ENCODE results near the gene SLC12A2. TPM values are rescaled to one million over a fixed set of nuclear protein-coding genes. Genes with fewer than 3 reads are reported as not detected.

The SLC12A2 gene
- total and polyA plus RNA-seq, 9 of the 15 experiments (the other 6 are each of a cell fraction or from before 2014, with no cell fraction given) = 5.1 to 20.3 (median 12.6) TPM

GRCh38 chr5:128196791-128197190, 113.2 kb downstream of the SLC12A2 start (continued):
- TF ChIP-seq ZBTB12 (CRISPR knock-in tag; IDR thresholded peaks at IDR 0.05) (no peak), SMARCE1 (IDR thresholded peaks at IDR 0.05) (0 out of 2 replicates have a peak, but pooled peaks have one; percentile 24), ZBTB33 (CRISPR knock-in tag; IDR thresholded peaks at IDR 0.05) (no peak), MYBL2 (IDR thresholded peaks at IDR 0.05; ENCODE audit: low read depth) (no peak), MYBL2 (CRISPR knock-in tag; IDR thresholded peaks at IDR 0.05; ENCODE audit: borderline replicate concordance) (no peak), HMG20A (CRISPR knock-in tag; conservative IDR thresholded peaks at IDR 0.05) (no peak), ZEB2 (IDR thresholded peaks at IDR 0.05) (no peak), KLF16 (IDR thresholded peaks at IDR 0.05) (no peak), POLR2AphosphoS2 (IDR thresholded peaks at IDR 0.05; ENCODE audit: low read length) (no peak)
